ENCODE results near the gene SLC66A3.

SLC66A3 gene

GRCh38 chr2:11220445-11220844 lies 65.2 kb downstream of the SLC66A3 start:
- no peak for DNase-seq

GRCh38 chr2:11222845-11223244 lies 67.6 kb downstream of the SLC66A3 start:
- DNase-seq: no peak

- DNase-seq: no peak
Observed at GRCh38 chr2:11224887-11225286, 69.6 kb downstream of the SLC66A3 start.

GRCh38 chr2:11227595-11227994 lies 72.3 kb downstream of the SLC66A3 start:
- no peak for DNase-seq

All from SHP77 treated with DMSO at 0.1 percent for 48 hours (cell line).